ES-I3 (cell line): ENCODE data around the gene GMEB2.

Experiments
- H3K36me3 ChIP-seq: 2 replicates; pipeline ENCODE4 v1.6.1; 2013; ENCODE audit warnings: mild to moderate bottlenecking, low read length, control low read depth, moderate library complexity; ENCODE audit not compliant: insufficient read depth
- H3K4me1 ChIP-seq: 2 replicates; pipeline ENCODE4 v1.6.1; 2013; ENCODE audit warnings: mild to moderate bottlenecking, control low read depth, low read length; ENCODE audit not compliant: insufficient read depth
- H3K9ac ChIP-seq: 2 replicates; pipeline ENCODE4 v1.6.1; 2013; ENCODE audit warnings: low read depth, mild to moderate bottlenecking, low read length, moderate library complexity
- H3K9me3 ChIP-seq: 2 replicates; pipeline ENCODE4 v1.6.1; 2013; ENCODE audit warnings: mild to moderate bottlenecking, low read length, moderate library complexity; ENCODE audit not compliant: control insufficient read depth, insufficient read depth

GMEB2 gene

DNA sequence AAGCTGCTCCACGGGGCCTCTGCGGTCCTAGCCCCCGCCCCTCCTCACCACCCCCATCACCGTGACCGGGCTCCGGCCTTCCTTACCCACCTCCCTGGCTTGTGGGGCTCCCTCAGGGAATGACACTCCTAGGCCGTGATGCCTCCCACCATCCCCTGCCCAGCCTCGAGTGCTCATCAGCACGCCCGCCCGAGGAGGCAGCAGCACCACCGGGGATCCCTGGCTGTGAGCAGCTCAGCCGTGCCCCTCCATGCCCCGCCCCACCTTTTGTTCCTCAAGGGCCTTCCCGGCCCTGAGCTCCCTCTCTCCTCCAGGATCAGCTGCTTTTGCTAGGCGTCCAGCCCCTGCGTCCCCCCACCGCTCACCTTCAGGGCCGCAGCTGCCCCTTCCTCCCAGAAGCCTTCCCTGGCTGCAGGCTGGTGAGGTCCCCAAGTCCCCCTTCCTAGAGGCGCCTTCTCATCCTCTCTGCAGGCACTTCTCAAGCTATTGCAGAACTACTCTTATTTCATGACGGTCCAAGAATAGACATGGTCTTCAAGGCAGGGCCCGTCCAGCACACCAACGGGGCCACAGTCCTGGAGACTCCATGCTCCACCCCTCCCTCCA lies 69.9 kb downstream of the GMEB2 start:
- H3K9ac ChIP-seq: no peak overlapping the region
- H3K4me1 ChIP-seq: peaks cover 7% of the 10 kb centered on the region; the same call in 1 of the 2 replicates
- H3K36me3 ChIP-seq: no peaks in the 10 kb centered on the region

DNA sequence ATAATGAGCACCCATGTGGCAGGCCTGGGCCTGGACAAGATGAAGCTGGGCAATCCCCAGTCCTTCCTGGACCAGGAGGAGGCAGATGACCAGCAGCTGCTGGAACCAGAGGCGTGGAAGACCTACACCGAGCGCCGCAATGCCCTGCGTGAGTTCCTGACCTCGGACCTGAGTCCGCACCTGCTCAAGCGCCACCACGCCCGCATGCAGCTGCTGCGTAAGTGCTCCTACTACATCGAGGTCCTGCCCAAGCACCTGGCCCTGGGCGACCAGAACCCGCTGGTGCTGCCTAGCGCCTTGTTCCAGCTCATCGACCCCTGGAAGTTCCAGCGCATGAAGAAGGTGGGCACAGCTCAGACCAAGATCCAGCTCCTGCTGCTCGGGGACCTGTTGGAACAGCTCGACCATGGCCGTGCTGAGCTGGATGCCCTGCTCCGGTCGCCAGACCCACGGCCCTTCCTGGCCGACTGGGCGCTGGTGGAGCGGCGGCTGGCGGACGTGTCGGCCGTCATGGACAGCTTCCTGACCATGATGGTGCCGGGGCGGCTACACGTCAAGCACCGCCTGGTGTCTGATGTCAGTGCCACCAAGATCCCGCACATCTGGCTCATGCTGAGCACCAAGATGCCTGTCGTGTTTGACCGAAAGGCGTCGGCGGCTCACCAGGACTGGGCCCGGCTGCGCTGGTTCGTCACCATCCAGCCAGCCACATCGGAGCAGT lies 71.1 kb downstream of the GMEB2 start:
- H3K36me3 ChIP-seq: no peaks in the 10 kb centered on the region
- no peaks in the 10 kb centered on the region for H3K9me3 ChIP-seq
- H3K4me1 ChIP-seq: peaks cover 7% of the 10 kb centered on the region; the same call in 1 of the 2 replicates
- no peak overlapping the region for H3K9ac ChIP-seq

More for the DNA sequence above, 69.9 kb downstream of the GMEB2 start:
- H3K9me3 ChIP-seq: no peaks in the 10 kb centered on the region

DNA sequence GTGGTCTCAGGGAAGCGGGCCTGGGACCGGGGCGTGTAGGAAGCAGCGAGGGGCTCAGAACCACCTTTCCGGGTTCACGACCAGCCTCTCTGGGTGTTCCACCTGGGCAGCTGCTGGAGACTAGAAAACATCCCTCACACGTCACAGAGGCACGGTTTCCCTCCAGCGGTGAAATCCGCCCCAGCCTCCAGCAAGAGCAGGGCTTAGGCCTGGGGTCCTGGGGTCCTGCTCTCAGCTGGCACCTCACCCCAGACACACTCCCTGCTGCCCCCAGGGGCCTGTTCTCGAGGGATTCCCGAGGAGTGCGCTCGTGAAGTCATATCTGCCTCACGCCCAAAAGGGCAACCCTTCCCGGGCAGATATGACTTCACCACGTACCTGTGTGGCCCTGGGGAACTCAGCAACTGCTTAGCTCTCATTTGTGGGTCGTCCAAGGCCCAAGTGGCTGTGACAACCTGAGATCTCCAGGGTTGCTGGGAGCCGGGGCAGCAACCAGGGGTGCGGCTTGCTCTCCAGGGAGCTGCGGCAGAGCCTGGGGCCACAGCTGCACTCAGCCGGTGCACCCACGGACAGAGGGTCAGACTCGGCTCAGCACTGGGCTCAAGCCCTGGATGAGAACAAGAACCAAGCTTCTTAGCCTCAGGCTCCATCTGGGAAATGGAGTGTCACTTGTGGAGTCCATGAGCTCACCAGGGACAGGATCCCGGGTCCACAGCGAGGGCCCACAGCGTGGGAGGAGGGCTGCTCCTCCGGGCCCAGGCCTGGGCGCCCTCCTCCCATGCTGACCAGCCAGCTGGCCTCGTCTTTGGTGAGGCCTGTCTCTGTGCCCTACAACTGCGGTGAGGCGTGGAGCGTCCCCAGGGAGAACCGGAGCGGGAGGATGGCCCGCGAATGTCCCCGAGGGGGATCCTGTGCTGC lies 72.3 kb downstream of the GMEB2 start:
- no peaks in the 10 kb centered on the region for H3K9me3 ChIP-seq
- peak overlapping the region; percentile 90; the same call in 1 of the 2 replicates for H3K9ac ChIP-seq
- no peaks in the 10 kb centered on the region for H3K36me3 ChIP-seq
- H3K4me1 ChIP-seq: peaks cover 8% of the 10 kb centered on the region; the same call in 1 of the 2 replicates

DNA sequence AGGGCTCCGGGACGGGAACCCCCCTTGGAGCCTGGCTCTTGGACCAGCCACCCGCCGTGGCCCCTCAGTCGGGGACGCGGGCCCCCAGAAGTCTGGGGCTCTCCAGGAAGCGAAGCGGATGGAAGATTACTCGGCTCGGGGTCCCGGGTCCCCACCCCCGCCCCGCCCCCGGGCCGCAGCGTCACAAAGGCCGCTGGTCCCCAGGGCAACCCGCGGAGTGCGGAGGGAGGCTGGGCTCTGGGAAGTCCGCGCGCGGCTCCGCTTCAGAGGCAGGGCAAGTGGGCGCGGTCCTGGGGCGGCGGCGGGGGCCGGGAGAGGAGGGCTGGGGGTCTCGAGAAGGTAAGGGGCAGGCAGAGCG lies 73.0 kb downstream of the GMEB2 start, which contains the start of gene FNDC11:
Gene FNDC11, plus strand, starts transcription at position 227 of the 358 bp plus-strand sequence. CDS start 1,505 bp downstream, outside the sequence.
- Histone ChIP-seq H3K9me3 (no peaks in the 10 kb centered on the region), H3K4me1 (peaks cover 11% of the 10 kb centered on the region; the same call in 1 of the 2 replicates), H3K9ac (peak within 1 kb of the TSS; percentile 90; the same call in 1 of the 2 replicates), H3K36me3 (no peaks in the 10 kb centered on the region)

DNA sequence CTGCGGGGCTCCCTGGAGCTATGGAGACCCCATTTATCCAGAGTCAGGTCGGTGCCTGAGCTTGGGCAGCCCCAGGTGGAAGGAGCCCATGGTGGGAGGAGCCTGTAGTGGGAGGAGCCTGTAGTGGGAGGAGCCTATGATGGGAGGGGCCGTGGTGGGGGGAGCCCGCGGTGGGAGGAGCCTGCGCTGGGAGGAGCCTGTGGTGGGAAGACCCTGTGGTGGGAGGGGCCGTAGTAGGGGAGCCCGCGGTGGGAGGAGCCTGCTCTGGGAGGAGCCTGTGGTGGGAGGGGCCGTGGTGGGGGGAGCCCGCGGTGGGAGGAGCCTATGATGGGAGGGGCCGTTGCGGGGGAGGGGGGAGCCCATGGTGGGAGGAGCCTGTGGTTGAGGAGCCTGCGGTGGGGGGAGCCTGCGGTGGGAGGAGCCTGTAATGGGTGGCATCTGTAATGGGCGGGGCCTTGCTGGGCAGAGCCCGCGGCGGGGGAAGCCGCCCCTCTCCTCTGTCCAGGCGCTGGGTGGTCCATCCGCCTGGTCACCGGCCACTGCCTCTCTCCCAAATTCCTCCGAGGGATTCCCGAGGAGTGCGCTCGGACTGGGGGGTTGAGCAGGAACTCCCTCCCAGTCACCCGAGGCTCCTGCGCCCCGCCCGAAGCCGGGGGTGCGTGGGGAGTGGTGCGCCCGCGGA lies 73.5 kb downstream of the GMEB2 start:
- peaks cover 16% of the 10 kb centered on the region; the same call in 1 of the 2 replicates for H3K4me1 ChIP-seq
- H3K9me3 ChIP-seq: no peaks in the 10 kb centered on the region
- peak overlapping the region; percentile 90; the same call in 1 of the 2 replicates for H3K9ac ChIP-seq
- H3K36me3 ChIP-seq: no peaks in the 10 kb centered on the region

DNA sequence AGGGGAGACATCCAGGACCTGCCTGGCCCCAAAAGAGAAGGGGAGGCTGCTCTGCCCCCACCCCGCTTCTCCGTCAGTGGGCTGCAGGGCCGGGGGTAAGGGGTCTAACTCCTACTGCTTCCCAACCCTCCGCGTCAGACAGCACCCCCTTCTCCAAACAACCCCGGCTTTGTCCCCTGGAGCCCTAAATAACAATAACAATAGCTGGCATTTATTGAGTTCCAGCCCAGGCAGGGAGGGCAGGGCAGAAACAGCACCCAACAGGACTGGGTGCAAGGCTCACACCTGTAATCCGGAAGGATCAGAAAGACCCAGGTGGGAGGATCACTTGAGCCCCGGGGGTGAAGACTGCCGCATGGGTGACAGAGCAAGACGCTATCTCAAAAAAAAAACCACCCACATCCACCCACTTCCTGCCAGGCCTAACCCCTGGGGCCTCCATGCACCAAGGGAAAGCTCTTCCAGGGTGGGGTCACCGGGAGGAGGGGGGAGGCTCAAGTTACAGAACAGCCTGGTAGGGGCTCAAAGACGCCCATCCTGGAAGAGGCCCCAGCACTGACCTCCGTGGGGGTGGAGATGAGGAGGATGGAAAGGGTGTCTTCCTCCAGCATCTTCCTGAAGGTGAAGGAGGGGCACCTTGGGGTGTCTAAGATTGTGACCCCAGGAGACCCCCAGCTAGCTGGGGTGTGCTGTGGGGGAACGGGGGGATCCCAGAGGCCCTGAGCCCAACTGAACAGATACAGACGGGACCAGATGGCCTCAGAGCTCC lies 74.2 kb downstream of the GMEB2 start:
- Histone ChIP-seq H3K36me3 (no peaks in the 10 kb centered on the region), H3K9me3 (no peaks in the 10 kb centered on the region), H3K4me1 (peaks cover 23% of the 10 kb centered on the region; the same call in 1 of the 2 replicates), H3K9ac (peak overlapping the region; percentile 54; the same call in 1 of the 2 replicates)

DNA sequence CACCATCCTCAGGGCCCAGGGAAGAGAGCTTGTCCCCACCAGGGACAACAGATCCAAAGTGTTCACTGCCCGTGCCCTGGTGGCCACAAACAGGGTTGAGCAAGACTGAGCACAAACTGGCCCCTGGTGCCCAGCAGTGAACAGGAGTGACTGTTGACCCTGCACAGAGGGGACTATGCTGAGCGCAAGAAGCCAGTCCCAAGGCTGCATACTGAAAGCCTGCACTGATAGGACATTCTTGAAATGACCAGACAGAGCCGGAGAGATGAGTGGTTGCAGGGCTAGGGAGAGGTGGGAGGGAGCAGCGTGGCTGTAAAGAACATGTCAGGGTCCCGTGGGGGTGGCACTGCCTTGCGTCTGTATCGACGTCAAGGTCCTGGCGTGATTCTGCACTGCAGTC lies 75.8 kb downstream of the GMEB2 start:
- Histone ChIP-seq H3K4me1 (peaks cover 23% of the 10 kb centered on the region; the same call in 1 of the 2 replicates), H3K36me3 (no peaks in the 10 kb centered on the region), H3K9ac (no peak overlapping the region), H3K9me3 (no peaks in the 10 kb centered on the region)

DNA sequence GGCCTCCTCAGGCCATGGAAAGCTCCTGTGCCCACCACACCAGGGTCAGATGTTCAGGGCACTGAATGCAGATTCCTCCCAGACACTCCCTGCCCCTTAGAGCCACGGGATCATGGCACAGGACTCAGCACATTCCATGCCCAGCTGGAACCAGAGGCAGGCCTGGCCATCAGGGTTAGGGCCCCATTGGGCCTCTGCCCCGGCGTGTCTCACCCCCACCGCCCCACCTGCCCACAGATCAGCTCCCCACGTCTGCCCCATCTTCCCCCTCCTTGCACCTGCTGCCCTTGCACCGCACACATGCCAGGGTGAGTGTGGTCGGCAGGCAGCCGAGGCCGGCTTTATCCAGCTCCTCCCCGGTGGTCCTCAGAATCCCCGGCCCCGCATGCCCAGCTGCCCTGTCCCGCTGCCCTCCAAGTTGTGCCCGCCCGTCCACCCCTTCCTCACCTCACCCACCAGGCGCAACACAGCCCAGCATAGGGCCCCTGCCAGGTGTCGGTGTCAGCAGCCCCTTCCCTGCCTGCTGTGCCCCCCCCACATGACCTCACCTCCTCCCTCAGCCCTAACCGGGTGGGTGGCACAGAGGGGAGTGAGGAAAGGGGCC lies 77.1 kb downstream of the GMEB2 start:
- peaks cover 23% of the 10 kb centered on the region; the same call in 1 of the 2 replicates for H3K4me1 ChIP-seq
- H3K9ac ChIP-seq: no peak overlapping the region
- no peaks in the 10 kb centered on the region for H3K36me3 ChIP-seq
- H3K9me3 ChIP-seq: no peaks in the 10 kb centered on the region

DNA sequence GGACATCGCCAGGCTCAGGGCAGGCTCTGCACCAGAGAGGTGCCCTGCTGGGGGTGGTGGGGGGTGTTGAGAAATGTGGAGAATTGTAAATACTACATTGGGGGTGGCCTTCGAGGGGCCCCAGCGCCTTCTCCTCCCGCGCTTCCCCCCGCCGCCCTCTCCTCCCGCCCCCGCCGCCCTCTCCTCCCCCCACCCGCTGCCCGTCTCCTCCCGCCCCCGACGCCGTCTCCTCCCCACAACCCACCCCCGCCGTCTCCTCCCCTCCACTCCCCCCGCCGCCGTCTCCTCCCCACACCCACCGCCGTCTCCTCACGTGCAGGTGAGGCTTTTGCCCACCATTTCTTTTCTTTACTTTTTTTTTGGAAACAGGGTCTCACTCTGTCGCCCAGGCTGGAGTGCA lies 77.9 kb downstream of the GMEB2 start:
- H3K36me3 ChIP-seq: no peaks in the 10 kb centered on the region
- H3K9me3 ChIP-seq: no peaks in the 10 kb centered on the region
- H3K4me1 ChIP-seq: peaks cover 23% of the 10 kb centered on the region; the same call in 1 of the 2 replicates
- H3K9ac ChIP-seq: no peak overlapping the region

DNA sequence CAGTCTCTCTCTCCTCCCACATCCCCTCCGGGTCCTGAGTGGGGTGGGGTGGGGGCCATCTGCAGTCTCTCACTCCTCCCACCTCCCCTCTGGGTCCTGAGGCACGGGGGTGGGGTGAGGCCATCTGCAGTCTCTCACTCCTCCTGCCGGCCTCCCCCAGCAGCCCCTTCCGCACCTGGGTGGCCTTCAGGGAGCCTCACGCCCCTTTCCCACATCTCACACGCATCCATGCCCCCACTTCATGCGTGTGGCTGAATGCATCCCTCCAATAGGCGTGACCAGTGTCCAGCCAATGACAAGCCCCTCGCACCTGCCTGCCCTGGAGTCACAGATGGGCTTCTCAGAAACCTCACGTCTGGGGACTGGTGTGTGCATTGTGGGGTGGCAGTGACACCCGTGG lies 78.4 kb downstream of the GMEB2 start:
- Histone ChIP-seq H3K9me3 (no peaks in the 10 kb centered on the region), H3K4me1 (peaks cover 23% of the 10 kb centered on the region; the same call in 1 of the 2 replicates), H3K9ac (no peak overlapping the region), H3K36me3 (no peaks in the 10 kb centered on the region)

DNA sequence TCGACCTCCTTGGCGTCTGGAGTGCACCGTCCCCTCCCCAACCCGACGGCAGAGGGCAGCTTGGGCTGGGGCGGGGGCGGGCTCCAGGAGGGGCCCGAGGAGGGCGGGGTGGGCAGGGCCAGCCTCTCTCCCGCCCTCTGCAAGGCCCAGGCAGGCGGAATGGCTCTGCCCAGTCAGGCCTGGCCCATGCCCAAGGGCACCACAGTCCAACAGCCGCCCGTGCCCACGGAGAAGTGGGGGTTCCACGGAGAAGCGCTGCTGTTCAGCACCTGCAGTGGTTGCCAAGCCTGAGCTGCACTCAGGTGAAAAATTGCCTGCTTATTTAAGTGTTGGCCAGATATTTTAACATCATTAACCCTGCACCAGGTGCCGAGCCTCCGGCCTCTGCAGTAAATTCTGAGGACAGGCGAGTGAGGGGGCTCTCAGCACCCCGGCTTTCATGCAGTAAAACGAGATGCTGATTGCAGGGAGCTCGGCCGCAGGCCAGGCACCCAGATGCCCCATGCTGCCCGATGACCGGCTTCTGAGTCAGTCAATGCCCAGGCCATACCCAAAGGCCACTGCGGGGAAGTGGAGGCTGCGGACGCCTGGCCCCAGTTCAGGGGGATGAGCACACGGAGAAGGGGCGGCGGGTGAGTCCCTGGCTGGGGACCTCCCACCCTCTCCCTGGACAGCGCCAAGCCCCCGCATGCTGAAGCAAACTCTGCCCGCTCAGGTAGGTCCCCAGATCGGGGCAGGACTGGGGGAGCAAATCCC lies 79.0 kb downstream of the GMEB2 start, which contains the start of gene SRMS:
Gene SRMS, minus strand, starts transcription at position 25 of the 756 bp plus-strand sequence. CDS start 286 bp downstream, outside the sequence.
- Histone ChIP-seq H3K9me3 (no peaks in the 10 kb centered on the region), H3K36me3 (no peaks in the 10 kb centered on the region), H3K4me1 (peaks cover 21% of the 10 kb centered on the region; the same call in 1 of the 2 replicates), H3K9ac (no peak within 1 kb of the TSS)

DNA sequence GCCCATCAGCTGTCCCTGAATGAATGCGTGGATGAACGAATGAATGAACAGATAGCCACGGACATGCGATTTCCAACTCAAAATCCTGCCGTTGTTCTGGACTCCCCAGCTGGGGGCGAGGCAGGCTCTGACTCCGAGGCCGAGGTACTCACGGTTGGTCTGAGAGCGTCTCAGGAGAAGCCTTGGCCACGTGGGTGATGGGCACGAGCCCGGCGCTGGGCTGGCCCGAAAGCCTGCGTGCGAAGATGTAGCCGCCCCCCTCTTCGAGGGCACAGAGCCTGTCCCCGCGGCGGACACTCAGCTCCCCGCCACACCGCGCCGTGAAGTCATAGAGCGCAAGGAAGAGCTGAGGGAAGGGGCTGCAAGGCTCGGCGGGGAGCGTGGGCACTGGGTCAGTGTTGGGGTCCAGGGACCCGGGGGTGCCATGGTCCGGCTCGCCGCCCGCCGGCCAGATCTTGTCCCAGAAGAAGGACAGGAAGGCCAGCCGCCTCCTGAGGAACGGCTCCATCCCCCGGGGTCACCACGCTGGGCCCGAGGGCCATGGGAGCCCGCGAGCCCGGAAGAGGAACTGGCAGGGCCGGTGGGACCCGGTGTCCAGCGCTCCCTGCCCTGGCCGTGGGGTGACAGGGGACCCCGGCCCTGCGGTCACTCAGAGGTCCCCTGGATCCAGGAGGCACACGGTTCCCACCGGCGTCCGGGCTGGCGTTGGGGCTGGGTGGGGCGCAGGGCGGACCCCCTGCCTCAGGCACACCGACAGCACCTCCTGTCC lies 79.8 kb downstream of the GMEB2 start:
- Histone ChIP-seq H3K9me3 (no peaks in the 10 kb centered on the region), H3K36me3 (no peaks in the 10 kb centered on the region), H3K4me1 (peaks cover 16% of the 10 kb centered on the region; the same call in 1 of the 2 replicates), H3K9ac (no peak overlapping the region)
